GM18511 (cell line): ENCODE measurements around the gene CHID1.

Source experiments
- ATAC-seq: cut with Tn5 transposase; IDR thresholded peaks from one replicate; pipeline ENCODE4 v1.9.1; 2021; ENCODE audit warnings: mild to moderate bottlenecking, moderate library complexity; ENCODE audit not compliant: unreplicated experiment

Gene CHID1

GRCh38 chr11:865462-866430 is 44.9 kb downstream of the CHID1 start:
- no peak for ATAC-seq

GRCh38 chr11:864898-865297 is 45.7 kb downstream of the CHID1 start:
- ATAC-seq = no peak

- no peak for ATAC-seq
Observed at GRCh38 chr11:863910-864827, 46.4 kb downstream of the CHID1 start.

GRCh38 chr11:863023-863909 is 47.3 kb downstream of the CHID1 start:
- no peak for ATAC-seq

- no peak for ATAC-seq
Observed at GRCh38 chr11:862696-863022, 48.0 kb downstream of the CHID1 start.

GRCh38 chr11:862081-862661 is 48.4 kb downstream of the CHID1 start:
- no peak for ATAC-seq

GRCh38 chr11:861105-861479 is 49.5 kb downstream of the CHID1 start:
- no peak for ATAC-seq

GRCh38 chr11:860234-861104 is 50.1 kb downstream of the CHID1 start:
- no peak for ATAC-seq

GRCh38 chr11:859394-860131 is 51.0 kb downstream of the CHID1 start:
- ATAC-seq = no peak

- no peak for ATAC-seq
Observed at GRCh38 chr11:858762-859339, 51.8 kb downstream of the CHID1 start.

GRCh38 chr11:858053-858761 is 52.4 kb downstream of the CHID1 start:
- ATAC-seq = no peak

- no peak for ATAC-seq
Observed at GRCh38 chr11:856397-856796, 54.2 kb downstream of the CHID1 start.

- no peak for ATAC-seq
Observed at GRCh38 chr11:855796-856195, 54.8 kb downstream of the CHID1 start.

- no peak for ATAC-seq
Observed at GRCh38 chr11:855330-855674, 55.3 kb downstream of the CHID1 start.

GRCh38 chr11:854601-855329 is 55.8 kb downstream of the CHID1 start:
- ATAC-seq = no peak

- ATAC-seq = no peak
Observed at GRCh38 chr11:853682-854448, 56.7 kb downstream of the CHID1 start.

- no peak for ATAC-seq
Observed at GRCh38 chr11:852762-853161, 57.8 kb downstream of the CHID1 start.
